Activated T-cell treated with anti-CD3 and anti-CD28 coated beads, Interleukin-2, amount 50 U/mL, for 1 hour (primary cell): ENCODE measurements around the gene TAS1R3.
"Not testable (repeated sequence)": the region's sequence is repeated elsewhere in the genome, so short reads cannot be mapped to it uniquely, and the experiment has no call there.

ENCODE experiments used
- DNase-seq: peaks from one replicate; pipeline ENCODE4 v3.0.0-alpha.2; 2020

TAS1R3 gene

DNA sequence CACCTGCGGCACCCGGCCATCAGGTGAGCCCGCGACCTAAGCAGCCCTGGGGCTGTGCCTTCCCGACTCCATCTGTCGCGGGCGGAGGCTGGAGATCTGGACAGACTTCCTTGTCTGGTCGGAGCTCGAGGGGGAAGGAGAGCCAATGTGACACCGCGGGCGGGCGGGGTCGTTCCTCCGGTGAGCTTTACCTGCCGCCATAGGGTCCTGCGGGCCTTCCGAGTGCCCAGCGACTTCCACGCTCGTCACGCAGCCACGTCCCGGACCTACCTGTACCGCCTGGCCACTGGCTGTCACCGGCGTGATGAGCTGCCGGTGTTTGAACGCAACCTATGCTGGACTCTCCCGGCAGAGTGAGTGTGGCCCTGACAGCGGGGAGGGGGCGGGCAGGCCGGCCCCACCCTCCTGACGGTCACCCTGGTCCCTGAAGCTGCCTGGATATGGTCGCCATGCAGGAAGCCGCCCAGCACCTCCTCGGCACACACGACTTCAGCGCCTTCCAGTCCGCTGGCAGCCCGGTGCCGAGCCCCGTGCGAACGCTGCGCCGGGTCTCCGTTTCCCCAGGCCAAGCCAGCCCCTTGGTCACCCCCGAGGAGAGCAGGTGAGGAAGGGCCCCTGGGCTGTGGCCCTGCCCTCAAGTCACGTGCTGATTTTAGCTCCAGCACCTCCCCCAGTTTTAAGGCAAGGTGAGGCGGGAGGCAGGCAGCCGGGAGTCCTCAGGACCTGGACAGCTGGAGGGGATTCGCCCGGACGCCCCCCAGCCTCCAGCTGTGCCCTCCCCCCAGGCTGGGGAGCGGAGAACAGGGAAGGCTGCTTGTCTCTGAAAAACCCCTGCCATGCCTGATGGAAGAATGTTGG is 21.6 kb upstream of the TAS1R3 start:
- DNase-seq, result peak; percentile 43

DNA sequence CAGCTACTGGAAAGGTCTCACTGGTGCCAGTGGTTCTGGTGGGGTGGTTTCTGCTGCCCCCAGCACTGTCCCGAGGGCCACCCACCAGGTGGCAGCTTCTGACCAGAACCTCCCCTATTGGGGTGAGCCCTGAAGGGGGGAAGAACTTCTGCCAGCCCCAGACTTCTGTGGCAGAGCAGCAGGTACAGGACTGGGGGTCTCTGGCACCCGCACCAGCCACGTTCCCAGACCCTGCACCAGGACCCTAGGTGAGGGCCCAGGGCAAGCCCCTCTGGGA is 21.0 kb upstream of the TAS1R3 start:
- DNase-seq, result no peak

DNA sequence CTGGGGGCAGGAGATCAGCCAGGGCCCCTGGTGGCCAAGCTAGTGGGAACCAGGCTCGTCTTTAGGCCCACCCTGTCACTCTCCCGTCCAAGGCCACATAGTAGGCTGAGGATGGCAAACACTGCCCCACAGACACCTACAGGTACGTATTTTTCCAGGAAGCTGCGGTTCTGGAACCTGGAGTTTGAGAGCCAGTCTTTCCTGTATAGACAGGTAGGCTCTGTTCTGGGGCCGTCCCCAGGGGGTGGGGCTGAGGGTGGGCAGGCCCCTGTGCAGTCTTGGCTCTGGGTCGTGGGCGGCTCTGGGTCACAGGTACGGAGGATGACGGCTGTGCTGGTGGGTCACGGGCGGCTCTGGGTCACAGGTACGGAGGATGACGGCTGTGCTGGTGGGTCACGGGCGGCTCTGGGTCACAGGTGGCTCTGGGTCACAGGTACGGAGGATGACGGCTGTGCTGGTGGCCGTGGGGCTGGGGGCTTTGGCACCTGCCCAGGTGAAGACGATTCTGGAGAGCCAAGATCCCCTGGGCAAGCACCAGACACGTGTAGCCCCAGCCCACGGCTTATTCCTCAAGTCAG is 20.5 kb upstream of the TAS1R3 start:
- no peak for DNase-seq

DNA sequence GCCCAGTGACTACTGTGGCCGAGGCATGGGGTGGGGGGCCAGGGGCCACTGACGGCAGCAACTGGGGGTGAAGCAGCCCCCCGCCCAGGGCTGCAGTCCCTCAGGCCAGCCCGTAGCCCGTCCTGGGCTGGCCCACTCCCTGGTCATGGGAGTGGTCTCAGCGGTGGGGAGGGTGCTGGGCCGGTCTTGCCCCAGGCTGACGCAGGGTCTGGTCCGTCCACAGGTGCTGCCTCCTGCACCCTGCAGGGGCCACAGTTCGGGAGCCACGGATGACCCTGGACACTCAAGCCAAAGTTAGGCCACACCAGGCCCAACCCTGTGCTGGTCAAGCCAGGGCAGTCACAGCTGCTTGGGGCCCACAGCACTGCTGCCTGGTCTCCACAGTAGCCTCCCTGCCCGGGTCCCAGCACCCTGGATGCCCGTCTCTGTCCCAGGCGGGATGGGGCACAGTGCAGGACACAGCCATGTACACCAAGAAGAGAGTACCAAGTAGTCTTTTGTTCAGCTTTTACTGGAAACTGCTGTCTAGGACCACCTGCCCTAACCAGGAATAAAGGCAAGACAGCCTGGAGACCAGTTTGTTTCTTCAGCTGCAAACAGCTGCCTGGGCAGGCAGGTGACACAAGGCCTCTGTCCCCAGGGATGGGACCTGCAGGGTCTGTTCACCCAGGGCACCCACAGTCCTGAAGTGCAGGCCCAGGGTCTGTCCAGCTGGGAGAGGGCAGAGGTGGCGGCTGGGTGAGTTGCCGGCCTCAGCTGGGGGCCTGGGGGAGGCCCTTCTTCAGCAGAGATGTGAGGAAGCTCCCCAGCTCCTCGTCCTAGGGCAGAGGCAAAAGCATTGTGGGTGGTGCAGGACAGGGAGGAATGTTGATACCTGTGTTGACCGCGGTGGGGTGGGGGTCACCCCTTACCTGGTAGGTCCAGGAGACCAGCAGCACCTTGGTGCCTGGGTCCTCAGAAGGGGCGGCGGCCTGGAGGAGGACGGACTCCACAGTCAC is 19.7 kb upstream of the TAS1R3 start:
- no peak for DNase-seq

DNA sequence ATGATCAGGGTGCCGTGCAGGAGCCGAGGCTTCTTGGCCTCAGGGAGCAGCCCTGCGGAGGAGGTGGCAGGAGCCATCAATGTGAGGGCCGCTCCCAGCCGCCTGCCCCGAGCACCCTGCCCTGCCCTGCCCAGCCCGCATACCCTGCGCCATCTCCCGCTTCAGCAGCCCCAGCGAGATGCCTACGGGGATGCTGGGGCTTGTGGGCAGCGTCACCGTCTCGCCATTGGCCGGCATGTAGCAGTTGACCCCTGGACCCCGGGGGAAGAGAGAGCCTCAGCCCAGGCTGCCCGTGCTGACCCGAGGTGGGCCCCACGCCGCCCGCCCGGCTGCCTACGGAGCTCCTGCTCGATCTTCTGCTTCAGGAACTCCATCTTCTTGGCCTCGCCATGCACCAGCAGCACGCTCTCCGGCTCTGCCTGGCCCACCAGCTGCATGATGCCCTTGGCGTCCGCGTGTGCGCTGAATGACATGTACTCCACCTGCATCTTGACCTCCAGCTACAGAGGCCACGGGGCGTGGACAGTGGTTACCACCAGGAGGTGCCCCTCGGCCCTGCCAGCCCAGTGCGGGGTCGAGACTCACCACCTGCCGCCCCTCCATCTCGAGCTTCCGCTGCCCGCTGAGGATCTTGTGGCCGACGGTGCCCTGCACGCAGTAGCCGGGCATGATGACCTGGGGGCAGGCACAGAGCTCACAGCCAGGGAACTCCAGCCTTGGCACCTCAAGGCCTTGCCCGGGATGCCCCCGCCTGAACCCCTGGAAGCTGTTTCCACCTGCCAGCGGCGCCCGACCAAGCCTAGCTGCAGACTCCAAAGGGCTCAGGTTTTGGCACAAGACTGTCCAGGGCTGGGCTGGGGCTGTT is 18.4 kb upstream of the TAS1R3 start:
- no peak for DNase-seq

DNA sequence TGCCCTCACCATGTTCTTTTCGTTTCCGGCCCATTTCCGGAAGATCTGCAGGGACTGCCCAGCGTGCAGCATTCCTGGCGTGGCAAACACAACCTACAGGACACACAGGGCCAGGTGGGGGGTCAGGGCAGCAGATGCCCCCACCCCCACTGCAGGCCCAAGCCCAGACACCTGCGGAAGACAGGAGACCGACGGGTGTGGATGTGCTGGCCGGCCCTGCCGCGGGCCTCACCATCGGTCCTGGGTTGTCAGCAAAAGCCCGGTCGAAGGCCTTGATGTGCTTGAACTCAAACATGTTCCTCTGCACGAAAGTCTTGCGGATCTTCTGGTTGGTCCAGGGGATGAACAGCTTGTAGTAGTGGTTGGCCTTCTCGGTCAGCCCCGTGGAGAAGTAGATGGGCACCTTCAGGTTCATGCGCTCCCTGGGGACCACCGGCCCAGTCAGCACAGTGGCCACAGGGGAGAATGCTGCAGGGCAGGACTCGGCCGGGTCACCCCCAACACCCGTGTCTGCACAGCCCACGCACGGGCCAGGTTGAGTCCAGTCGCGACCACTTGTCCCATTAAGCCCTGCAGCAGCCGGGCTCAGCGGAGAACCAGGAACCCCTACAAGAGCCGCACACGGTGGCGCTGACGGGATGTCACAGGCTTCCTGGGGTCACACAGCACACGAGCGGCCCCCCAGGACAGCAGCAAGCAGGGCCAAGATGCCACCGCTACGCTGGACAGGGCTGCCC is 17.4 kb upstream of the TAS1R3 start:
- DNase-seq, result no peak

DNA sequence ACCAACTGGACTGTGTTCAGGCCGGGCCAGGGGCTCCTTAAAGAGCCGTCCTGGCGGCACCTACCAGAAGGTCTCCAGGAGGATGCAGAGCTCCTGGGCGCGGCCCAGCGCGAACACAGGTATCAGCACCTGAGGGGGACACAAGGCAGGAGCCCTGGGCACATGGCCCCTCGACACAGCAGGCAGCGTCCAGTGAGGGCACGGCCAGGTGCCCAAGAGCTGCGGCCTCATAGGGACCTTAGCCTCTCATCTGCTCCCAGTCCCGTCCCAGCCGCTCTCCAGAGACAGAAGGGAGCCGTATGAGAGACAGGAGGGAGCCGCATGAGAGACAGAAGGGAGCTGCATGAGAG is 16.9 kb upstream of the TAS1R3 start:
- no peak for DNase-seq

DNA sequence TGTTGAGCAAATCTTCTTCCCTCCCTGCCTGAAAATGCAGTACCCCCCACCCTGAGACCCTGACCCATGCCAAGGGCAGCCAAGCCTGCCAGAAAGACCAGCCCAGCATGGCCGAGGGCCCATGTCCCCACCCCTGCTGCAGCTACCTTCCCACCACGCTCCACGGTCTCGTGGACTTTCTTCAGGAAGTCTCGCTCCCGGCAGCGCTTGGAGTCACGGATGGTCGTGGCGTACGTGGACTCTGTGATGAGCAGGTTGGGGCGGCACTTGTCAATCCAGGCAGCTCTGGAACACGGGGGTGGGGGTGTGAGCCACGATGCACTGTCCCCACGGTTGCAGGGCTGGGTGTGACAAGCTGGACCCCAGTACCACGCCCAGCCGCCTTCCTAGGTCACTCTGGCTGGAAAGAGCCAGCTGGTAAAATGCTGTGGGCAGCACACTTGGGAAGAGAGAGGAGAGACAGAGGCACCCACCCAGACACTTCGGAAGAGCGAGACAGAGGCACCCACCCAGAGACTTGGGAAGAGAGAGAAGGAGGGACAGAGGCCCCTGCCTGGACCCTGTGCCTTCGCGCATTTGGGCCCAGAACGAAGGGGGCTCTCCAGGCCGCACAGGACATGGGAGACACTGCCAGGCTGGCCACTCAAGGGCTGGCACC is 16.3 kb upstream of the TAS1R3 start:
- DNase-seq, result no peak

DNA sequence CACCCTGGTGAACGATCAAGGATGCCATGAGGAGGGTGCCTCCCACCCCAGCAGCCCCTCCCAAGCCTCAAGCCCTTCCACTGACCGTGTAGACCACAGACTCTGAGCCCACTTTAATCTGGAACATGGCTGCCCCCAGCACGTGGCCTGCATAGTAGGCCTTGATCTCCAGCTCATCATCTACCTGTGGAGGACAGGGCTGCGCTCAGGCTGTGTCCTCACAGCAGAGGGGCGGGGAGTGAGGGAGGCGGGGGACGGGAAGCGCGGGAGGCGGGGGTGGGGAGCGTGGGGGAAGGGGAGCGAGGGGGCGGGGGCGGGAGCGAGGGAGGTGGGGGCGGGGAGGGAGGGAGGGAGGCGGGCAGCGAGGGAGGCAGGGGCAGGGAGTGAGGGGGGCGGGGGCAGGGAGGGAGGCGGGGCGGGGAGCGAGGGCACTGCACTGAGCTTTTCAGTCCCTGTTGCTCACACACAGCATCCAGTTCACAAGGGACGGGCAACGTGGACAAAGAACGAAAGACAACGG is 15.6 kb upstream of the TAS1R3 start:
- no peak for DNase-seq

DNA sequence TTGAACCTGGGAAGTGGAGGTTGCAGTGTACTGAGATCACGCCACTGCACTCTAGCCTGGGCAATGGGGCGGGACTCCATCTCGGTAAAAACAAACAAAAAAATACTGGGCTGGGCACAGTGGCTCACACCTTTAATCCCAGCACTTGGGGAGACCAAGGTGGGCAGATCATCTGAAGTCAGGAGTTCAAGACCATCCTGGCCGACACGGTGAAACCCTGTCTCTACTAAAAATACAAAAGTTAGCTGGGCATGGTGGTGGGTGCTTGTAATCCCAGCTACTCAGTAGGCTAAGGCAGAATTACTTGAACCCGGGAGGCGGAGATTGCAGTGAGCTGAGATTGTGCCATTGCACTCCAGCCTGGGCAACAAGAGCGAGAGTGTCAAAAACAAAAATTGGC is 14.9 kb upstream of the TAS1R3 start:
- not testable (repeated sequence) for DNase-seq

DNA sequence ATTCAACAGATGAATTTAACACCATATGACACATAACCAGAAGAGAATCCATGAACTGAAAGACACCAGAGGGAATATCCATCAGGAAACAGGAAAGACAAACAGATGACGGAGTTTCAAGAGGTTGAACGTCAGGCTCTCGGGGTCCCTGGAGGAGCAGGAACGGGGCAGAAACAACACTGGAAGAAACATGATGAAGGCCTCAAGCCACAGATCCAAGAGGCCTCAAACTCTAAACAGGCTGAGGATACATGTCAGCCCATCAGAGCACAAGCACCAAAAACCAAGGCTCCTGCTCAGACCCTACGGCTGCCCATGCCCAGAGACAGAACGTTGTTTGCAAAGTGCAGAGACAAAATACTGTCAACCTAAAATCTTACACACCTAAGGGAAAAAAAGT is 13.7 kb upstream of the TAS1R3 start:
- no peak for DNase-seq

DNA sequence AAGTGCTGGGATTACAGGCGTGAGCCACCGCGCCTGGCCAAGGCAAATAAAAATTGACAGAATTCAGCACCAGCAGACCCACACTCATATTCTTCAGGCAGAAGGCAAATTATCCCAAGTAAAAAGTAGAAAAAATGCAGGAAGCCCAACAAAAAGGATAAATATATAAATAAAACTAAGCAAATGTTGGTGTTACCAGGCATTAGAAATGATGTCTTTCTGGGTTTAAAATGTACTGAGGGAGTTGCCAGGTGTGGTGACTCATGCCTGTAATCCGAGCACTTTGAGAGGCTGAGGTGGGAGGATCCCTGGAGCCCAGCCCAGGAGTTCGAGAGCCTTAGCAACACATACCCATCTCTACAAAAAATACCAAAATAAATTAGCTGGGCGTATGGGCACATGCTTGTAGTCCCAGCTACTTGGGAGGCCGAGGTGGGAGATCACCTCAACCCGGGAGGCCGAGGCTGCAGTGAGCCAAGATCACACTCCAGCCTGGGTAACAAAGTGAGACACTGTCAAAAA is 12.9 kb upstream of the TAS1R3 start:
- DNase-seq, result no peak

DNA sequence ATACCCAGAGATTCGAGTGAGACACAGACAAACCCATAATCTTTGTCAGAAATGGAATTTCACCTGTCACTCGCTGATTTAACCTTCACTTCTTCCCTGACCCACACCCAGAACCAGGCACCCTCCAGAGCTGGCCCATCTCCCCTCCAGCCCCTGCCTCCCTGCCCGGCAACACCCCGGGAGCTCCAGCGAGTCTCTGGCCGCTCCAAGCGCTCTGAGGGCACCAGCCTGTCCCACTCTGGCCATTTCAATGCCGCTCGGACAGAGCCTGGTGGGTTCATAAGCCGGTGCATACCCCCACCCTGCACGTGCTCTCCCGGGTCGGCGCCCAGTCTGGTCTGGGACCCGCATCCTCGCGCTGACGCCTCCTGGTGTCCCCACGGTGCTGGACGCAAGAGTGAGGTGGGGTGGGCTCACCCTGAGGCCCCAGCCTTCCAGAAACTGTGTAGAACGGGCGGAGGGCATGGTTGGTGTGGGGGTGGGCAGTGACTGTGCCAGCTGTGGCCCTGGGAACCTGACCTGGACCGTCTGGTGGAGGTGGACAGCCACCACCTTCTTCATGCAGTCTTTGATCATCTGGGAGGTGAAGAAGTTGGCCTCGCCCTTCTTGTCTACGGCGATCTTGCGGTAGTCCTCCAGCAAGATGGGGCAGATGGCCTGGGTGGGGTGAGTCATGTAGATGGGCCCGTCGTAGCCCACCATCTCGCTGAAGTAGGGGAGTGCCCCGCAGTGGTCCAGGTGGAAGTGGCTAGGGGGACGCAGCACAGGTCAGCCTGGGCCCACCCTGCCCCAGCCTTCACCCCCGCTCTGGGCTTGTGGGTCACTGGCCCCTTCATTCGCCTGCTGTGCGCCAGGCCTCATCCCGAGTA is 12.1 kb upstream of the TAS1R3 start:
- DNase-seq, result no peak

DNA sequence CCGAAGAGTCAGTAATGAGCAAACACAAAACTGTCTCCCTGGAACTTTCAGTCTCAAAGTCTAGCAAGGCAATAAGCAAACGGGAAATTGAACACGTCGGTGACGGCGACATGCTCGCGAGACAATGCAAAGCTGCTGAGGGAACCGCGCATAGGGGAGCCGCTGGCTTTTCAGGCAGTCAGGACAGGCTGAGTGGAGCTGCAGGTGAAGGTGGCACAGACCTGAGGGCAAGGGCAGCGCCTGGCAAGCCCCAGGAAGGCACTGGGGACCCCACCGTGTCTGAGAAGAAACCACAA is 11.5 kb upstream of the TAS1R3 start:
- no peak for DNase-seq

DNA sequence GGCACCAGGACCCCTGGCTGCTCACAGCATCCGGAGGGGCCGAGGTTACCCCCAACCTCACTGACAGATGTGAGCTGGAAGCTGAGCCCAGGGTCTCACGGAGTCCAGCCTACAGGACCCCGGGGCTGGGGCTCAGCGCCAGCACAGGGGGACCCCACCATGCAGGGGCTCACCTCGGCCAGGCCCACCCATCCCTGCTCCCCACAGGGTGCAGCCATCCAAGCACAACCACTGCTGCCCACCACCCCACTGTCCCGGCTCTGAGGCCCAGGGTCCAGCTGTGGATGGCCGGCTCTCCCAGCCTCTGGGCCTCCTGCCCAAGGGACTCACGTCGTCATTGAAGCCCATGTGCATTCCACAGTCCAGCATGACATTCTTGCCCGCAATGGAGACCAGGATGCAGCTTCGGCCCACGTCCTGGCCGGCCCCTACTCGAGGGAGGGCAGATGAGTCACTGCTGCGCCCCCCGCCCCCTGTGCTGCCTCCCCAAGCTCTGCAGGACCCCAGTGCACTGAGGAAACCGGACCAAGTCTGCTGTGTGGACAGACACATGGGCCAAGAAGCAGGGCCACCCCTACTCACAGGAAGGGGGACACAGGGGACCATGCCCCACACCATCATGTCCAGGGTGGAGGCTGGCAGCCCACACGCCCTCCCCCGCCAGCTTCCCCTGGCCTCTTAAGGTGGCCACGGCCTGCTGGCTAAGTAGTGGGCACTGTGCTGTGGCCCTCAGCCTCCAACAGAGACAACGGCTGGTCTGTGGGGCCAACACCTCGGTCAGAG is 10.2 kb upstream of the TAS1R3 start:
- no peak for DNase-seq

DNA sequence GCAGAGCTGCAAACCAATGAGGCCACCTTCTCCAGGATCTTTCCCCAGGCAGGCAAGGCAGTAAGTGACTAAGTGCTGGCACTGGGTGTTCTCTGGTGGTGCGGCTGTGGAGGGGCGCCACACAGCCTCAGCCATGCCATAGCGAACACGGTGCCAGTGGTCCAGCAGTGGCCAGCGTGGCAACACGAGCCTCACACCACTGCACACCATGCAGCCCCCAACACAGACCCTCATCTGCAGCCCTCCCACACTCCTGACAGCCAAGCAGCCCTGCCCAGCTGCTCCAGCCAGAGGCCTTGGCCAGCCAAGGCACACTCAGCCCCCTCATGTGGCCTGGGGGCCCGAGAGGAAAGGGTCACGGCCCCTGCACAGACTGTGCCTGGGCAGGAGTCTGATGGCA is 9.6 kb upstream of the TAS1R3 start:
- DNase-seq, result no peak

DNA sequence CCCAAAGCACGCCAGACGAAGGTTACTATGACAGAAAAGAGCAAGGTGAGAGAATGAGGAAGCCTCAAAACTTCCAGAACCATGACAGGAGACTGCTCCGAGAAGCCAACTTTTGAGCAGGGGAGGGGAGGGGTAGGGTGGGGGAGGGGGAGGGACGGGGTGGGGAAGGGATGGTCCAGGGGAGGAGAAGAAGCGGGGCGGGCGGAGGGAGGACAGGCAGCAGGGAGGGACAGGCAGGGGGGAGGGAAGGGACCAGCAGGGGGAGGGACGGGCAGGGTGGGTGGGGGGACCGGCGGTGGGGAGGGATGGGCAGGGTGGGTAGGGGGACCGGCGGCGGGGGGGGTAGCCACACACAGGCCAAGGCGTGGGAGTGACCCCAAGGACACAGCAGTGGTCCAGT is 8.7 kb upstream of the TAS1R3 start:
- DNase-seq, result no peak

DNA sequence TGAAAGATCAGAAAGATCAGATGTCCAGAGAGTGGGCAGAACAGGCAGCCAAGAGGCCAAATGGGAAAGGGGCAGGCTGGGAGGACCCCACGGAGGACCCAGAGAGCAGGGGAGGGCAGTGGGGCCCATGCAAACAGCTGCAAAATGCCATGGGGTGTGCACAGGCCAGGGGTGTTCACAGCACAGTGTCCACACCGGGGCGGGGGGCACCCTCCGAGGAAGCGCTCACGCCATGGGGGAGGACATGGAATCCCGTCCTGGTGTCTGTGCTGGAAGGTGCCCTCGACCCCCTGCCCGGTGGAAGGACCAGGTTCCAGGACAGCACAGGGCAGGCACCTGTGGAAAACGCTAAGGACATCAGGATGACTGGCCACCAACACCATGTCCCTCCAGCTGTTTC is 8.1 kb upstream of the TAS1R3 start:
- no peak for DNase-seq

DNA sequence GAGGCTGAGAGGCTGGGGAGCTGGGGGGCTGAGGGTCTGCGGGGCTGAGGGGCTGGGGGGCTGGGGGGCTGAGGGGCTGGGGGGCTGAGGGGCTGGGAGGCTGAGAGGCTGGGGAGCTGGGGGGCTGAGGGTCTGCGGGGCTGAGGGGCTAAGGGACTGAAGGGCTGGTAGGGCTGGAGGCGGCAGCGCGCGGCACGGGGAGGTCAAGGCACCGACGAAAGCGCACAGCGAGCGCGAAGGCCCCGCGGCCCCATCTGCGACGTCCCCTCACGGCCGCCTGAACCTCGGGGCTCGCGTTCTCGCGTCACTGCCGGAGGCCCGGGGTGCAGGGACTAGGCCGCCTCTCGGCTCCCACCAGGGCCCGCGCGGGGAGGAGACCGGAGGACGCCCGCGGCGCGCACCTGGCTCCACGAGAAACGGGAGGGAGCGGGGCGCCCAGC is 7.0 kb upstream of the TAS1R3 start:
- no peak for DNase-seq
